Measurements from ENCODE around the gene CRMP1. TPM values are rescaled to one million over a fixed set of nuclear protein-coding genes. Genes with fewer than 3 reads are reported as not detected.

The CRMP1 gene
- total and polyA plus RNA-seq, 9 of the 15 experiments (the other 6 are each of a cell fraction or from before 2014, with no cell fraction given), result 0.03 to 0.04 TPM; not detected in 7

DNA sequence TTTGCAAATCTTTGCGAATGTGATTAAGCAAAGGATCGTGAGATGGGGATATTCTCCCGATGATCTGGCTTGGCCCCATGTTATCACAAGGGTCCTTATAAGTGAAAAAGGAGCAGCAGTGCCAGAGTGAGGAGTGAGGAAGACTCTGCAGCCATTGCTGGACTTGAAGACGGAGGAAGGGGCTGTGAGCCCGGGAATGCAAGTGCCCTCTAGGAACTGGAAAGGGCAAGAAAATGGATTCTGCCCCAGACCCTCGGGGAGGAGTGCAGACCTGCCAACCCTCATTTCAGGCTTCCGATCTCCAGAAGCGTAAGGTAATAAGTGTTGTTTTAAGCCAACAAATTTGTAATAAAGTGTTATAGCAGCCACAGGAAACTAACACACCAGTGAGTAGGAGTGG is 105.6 kb downstream of the CRMP1 start:
- H3K36me3 ChIP-seq (ENCODE audit: control insufficient read depth, insufficient read depth, low read length), result no peaks in the 10 kb centered on the region
- H3K9me1 ChIP-seq (ENCODE audit: control insufficient read depth, insufficient read depth, low read length), result no peaks in the 10 kb centered on the region
- no peaks in the 10 kb centered on the region for H4K20me1 ChIP-seq (replicated peaks; ENCODE audit: control insufficient read depth, insufficient read depth, low read length)
- ATAC-seq (no peak), DNase-seq (ENCODE audit: extremely low read depth in 1 of 4, low spot score in 3 of 4) (no peak), FAIRE-seq (no peak)
- H3K9ac ChIP-seq (ENCODE audit: insufficient read depth in 1 of 2, low read depth in 2 of 2, low read length in 2 of 2), result no peak overlapping the region
- ChIA-PET CTCF (ENCODE audit: low intra/inter-chr PET ratio) (no interaction called here), POLR2A (no interaction called here)
- no peaks in the 10 kb centered on the region for H3K4me1 ChIP-seq (replicated peaks in 1 of 2; ENCODE audit: control insufficient read depth in 2 of 2, insufficient read depth in 2 of 2, low read length in 2 of 2)
- 21% methylated on average over 8 of the region's 8 CpGs for WGBS (ENCODE audit: insufficient coverage, low coverage, missing lambda C conversion rate)
- peaks cover 0 to 7% of the 10 kb centered on the region in 2 experiments; a peak in 1 of 5 replicates for H3K27me3 ChIP-seq (ENCODE audit: control insufficient read depth in 2 of 2, insufficient read depth in 2 of 2, low read length in 2 of 2)
- no peak overlapping the region for H3K27ac ChIP-seq (ENCODE audit: extremely low read depth, low read depth, low read length)
- H2AFZ ChIP-seq (ENCODE audit: low read depth, low read length), result no peak overlapping the region
- H3K4me2 ChIP-seq (ENCODE audit: insufficient read depth, low read length), result no peak overlapping the region
- intact Hi-C loops (cut with micrococcal nuclease), result no loop called here
- no peaks in the 10 kb centered on the region for H3K79me2 ChIP-seq (ENCODE audit: control insufficient read depth, insufficient read depth, low read length)
- BruUV-seq (replicated peaks), result no TSS peak
- no peaks in the 10 kb centered on the region for H3K9me3 ChIP-seq (replicated peaks; ENCODE audit: control insufficient read depth, insufficient read depth, low read depth, low read length)
- TF ChIP-seq, protein P1, sequence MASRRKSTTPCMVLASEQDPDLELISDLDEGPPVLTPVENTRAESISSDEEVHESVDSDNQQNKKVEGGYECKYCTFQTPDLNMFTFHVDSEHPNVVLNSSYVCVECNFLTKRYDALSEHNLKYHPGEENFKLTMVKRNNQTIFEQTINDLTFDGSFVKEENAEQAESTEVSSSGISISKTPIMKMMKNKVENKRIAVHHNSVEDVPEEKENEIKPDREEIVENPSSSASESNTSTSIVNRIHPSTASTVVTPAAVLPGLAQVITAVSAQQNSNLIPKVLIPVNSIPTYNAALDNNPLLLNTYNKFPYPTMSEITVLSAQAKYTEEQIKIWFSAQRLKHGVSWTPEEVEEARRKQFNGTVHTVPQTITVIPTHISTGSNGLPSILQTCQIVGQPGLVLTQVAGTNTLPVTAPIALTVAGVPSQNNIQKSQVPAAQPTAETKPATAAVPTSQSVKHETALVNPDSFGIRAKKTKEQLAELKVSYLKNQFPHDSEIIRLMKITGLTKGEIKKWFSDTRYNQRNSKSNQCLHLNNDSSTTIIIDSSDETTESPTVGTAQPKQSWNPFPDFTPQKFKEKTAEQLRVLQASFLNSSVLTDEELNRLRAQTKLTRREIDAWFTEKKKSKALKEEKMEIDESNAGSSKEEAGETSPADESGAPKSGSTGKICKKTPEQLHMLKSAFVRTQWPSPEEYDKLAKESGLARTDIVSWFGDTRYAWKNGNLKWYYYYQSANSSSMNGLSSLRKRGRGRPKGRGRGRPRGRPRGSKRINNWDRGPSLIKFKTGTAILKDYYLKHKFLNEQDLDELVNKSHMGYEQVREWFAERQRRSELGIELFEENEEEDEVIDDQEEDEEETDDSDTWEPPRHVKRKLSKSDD (conservative IDR thresholded peaks at IDR 0.05; ENCODE audit: low read length), result no peak
- TF ChIP-seq TBP (optimal IDR thresholded peaks at IDR 0.05; ENCODE audit: low read depth, low read length), result no peak
- TF ChIP-seq, protein P2, sequence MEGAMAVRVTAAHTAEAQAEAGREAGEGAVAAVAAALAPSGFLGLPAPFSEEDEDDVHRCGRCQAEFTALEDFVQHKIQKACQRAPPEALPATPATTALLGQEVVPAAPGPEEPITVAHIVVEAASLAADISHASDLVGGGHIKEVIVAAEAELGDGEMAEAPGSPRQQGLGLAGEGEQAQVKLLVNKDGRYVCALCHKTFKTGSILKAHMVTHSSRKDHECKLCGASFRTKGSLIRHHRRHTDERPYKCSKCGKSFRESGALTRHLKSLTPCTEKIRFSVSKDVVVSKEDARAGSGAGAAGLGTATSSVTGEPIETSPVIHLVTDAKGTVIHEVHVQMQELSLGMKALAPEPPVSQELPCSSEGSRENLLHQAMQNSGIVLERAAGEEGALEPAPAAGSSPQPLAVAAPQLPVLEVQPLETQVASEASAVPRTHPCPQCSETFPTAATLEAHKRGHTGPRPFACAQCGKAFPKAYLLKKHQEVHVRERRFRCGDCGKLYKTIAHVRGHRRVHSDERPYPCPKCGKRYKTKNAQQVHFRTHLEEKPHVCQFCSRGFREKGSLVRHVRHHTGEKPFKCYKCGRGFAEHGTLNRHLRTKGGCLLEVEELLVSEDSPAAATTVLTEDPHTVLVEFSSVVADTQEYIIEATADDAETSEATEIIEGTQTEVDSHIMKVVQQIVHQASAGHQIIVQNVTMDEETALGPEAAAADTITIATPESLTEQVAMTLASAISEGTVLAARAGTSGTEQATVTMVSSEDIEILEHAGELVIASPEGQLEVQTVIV (CRISPR knock-in tag; IDR thresholded peaks at IDR 0.05; ENCODE audit: borderline replicate concordance), result no peak
- in situ Hi-C loops (cut with MboI), result no loop called here
- no peak overlapping the region for H3K4me3 ChIP-seq
